Measurements from ENCODE around the gene ZNF593OS.

- TF ChIP-seq REST (IDR thresholded peaks at IDR 0.05), result no peak
- no peak for TF ChIP-seq CTCF (IDR thresholded peaks at IDR 0.05; ENCODE audit: low read depth, low read length, missing input control)
- no peak for TF ChIP-seq FOXA1 (IDR thresholded peaks at IDR 0.05)
- no peak for TF ChIP-seq HNF4A (conservative IDR thresholded peaks at IDR 0.05)
- TF ChIP-seq YY1 (IDR thresholded peaks at IDR 0.05), result no peak
- TF ChIP-seq JUND (IDR thresholded peaks at IDR 0.05), result no peak
- no peak for TF ChIP-seq ATF3 (IDR thresholded peaks at IDR 0.05)
- TF ChIP-seq TAF1 (conservative IDR thresholded peaks at IDR 0.05), result no peak
- TF ChIP-seq RAD21 (IDR thresholded peaks at IDR 0.05), result no peak
- no peak for TF ChIP-seq SP1 (IDR thresholded peaks at IDR 0.05)
- TF ChIP-seq EGR1 (IDR thresholded peaks at IDR 0.05; ENCODE audit: low read depth in 2 of 2), result no peak
- TF ChIP-seq RXRA (IDR thresholded peaks at IDR 0.05), result no peak
- no peak for TF ChIP-seq MAX (IDR thresholded peaks at IDR 0.05)
- no peak for TF ChIP-seq ZBTB33 (IDR thresholded peaks at IDR 0.05)
Measured at GRCh38 chr1:26166719-26167281, 4.8 kb downstream of the ZNF593OS start.

Data from liver (tissue), 3 donors.